ENCODE measurements around the gene C5orf34.
"Not testable (repeated sequence)": the region's sequence is repeated elsewhere in the genome, so short reads cannot be mapped to it uniquely, and the experiment has no call there.

Gene C5orf34, protein sequence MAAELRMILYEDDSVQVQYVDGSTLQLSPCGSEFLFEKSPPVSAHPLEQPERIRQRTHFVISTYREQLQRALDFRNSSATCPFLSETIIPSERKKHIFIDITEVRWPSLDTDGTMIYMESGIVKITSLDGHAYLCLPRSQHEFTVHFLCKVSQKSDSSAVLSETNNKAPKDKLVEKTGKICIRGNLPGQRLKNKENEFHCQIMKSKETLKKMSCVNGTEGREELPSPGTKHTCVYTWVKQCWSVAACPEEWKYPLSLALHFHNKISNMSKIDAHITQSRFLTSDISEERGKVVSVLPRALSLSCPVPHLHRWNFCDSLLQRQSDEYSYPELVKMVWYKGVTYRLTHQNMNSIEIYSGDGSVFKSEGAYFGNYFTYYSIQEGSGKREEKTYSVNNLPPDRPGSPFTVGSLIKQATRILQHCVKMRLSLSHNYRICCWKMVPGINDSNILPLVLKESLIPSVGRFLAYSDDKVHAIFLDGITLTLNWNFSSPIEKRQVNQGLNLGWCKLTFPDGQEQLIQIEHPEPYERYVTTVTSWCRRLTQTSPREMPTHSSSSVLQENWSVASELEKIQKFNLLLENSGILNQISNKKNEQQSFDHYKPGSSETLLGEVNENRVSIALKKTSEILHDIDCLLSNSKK

GRCh38 chr5:43514816-43515677 lies at the start of gene C5orf34:
TSS of gene C5orf34 (minus strand) at chr5:43515148. CDS start at chr5:43509339, 5,809 bp downstream.
- peak; percentile 96 for DNase-seq (ENCODE audit: low spot score)

- no peak for DNase-seq (ENCODE audit: low spot score)
Measured at GRCh38 chr5:43564289-43564850, 49.4 kb upstream of the C5orf34 start.

GRCh38 chr5:43563321-43563720 lies 48.4 kb upstream of the C5orf34 start:
- no peak for DNase-seq (ENCODE audit: low spot score)

GRCh38 chr5:43561356-43561755 lies 46.4 kb upstream of the C5orf34 start:
- no peak for DNase-seq (ENCODE audit: low spot score)

- DNase-seq (ENCODE audit: low spot score), result no peak
Measured at GRCh38 chr5:43560128-43560527, 45.2 kb upstream of the C5orf34 start.

GRCh38 chr5:43556857-43557542 lies 42.1 kb upstream of the C5orf34 start, which contains the start of gene PAIP1:
TSS of gene PAIP1 (minus strand) at chr5:43557077. CDS start at chr5:43556846, 231 bp downstream.
- DNase-seq (ENCODE audit: low spot score), result peak; percentile 90

DNA sequence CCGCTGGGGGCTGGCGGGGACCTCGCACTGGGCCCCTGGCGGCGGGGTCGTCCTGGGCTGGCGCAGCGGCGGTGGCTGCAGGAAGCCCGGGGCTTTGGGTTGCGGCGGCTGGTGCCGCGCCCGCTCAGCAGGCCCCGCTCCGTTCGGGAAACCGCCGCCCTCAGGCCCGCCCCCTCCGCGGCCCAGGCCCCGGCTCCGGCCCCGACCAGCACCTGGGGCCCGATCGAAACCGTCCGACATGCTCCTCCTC lies 41.6 kb upstream of the C5orf34 start:
- DNase-seq (ENCODE audit: low spot score), result not testable (repeated sequence)

DNA sequence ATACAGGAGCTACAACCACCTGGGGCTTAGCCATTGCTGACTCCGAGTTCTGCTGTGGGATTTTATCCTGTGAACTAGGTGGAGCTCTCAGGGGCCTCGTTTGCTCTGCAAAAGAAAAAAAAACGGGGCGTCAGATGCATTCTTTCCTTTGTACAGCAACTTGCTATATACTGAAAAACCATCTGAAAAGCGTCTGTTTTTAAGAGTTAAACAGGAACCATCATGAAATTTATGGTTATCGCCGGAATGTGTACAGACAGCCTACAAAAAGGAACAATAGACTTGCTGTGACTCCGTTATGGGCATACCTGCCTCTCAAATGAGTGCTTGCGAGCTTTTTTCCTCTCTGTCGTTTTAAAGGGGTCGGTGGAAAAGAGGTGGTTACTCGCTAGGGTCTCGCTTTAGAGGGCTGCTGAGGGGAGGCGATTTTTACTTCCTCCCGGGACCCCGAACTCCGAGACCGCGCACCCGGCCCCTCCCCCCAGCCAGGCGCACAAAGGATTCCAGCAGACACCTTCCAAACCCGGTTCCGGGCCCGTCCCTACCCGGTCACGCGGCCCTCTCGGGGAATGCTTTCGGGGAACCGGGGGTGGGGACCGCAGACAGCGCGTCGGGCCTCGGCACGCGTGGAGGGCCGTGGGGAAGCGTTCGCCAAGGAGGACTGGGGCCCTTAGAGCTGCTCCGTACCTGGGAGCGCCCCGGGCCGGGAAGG lies 41.1 kb upstream of the C5orf34 start:
- DNase-seq (ENCODE audit: low spot score), result peak; percentile 47

DNA sequence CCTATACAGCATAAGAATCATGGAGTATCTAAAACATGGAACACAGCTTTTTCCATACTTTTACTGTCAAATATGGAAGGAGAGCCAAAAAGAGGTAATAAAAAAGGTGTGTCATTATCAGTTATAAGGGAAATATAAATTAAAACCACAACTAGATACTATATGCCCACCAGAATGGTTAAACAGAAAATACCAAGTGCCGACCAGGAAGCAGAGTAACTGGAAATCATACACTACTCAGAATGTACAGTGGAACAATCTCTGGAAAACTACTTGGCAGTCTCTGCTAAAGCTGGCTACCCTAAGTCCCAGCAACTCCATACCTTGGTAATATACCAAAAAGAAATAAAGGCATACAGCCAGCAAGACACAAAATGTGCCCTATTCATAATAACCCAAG lies 39.5 kb upstream of the C5orf34 start:
- no peak for DNase-seq (ENCODE audit: low spot score)

GRCh38 chr5:43553381-43553780 lies 38.4 kb upstream of the C5orf34 start:
- no peak for DNase-seq (ENCODE audit: low spot score)

GRCh38 chr5:43551731-43552130 lies 36.8 kb upstream of the C5orf34 start:
- no peak for DNase-seq (ENCODE audit: low spot score)

DNA sequence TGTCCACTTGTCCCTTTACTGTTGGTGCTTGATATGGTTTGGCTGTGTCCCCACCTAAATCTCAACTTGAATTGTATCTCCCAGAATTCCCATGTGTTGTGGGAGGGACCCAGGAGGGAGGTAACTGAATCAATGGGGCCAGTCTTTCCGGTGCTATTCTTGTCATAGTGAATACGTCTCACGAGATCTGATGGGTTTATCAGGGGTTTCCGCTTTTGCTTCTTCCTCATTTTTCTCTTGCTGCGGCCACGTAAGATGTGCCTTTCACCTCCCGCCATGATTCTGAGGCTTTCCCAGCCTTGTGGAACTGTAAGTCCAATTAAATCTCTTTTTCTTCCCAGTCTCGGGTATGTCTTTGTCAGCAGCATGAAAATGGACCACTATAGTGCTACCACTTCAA lies 34.3 kb upstream of the C5orf34 start:
- DNase-seq (ENCODE audit: low spot score), result not testable (repeated sequence)

DNA sequence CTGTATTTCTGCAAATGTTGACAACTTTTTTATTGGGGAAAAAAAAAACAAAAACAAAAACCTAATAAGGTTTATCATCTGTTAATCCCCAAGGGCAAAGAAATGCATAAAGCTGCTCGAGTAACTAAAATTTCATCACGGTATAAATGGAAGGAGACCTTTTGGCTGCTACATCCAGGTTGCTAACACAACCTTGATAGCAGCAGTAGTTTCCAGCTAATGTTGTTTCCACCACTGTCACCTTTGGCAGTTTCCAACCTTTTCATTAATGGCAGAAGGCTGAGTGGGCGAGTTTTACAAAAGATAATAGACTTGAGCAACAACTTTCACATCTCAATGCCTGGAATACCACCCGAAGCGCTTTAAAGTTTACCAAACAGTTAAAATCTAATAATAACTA lies 33.4 kb upstream of the C5orf34 start:
- no peak for DNase-seq (ENCODE audit: low spot score)

DNA sequence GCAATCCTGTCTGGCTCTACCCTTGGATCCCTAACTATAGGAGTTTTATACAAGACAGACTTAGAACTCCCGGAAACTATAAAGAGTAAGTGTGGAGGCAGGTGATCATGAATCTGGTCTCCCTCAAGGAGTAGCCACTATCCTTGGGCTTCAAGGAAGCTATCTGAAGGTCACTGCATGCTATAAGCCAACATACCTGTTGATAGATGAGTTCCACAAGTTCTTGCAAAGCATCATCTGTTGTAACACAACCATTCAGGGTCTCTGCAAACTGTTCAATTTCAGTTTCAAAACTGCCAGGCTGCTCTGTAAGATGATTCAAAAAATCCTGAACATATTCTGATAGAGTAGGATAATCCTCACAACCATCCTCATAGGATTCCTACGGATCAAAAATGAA lies 32.6 kb upstream of the C5orf34 start:
- DNase-seq (ENCODE audit: low spot score), result no peak

DNA sequence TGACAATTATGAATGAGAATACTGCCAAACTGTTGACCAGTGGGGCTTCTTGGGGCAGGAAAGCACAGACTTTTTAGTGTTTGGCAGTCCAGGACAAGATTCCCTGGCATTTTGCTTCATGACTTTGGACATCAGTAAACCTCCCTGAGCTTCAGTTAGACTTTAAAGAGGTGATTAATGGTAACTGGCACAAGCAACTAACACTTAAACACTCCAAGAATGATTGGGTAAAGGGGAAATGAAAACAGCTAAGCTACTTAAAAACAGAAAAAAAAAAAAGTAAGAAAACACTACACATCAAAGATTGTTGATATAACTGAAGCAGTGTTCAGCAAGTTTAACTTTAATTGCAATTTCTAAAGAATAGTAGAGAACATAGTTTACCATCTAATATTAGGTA lies 28.5 kb upstream of the C5orf34 start:
- no peak for DNase-seq (ENCODE audit: low spot score)

DNA sequence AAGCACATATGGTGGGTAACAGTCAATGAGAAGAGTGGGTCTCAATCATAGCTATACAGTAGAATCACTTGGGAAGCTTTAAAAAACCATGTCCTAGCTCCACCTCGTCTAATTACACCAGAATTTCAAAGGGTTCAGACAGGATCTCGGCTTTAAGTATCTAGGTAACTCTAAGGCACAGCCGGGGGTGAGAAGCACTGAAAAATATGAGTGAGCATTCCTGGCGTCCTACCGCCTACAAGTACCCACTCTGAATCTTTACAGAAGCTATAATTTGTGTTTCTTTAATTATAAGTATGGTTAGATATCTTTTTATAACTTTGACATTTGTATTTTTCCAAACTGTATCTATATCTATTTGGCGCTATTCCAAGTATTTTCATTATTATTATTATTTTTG lies 25.8 kb upstream of the C5orf34 start:
- DNase-seq (ENCODE audit: low spot score), result no peak

GRCh38 chr5:43536972-43537371 lies 22.0 kb upstream of the C5orf34 start:
- DNase-seq (ENCODE audit: low spot score), result no peak

DNA sequence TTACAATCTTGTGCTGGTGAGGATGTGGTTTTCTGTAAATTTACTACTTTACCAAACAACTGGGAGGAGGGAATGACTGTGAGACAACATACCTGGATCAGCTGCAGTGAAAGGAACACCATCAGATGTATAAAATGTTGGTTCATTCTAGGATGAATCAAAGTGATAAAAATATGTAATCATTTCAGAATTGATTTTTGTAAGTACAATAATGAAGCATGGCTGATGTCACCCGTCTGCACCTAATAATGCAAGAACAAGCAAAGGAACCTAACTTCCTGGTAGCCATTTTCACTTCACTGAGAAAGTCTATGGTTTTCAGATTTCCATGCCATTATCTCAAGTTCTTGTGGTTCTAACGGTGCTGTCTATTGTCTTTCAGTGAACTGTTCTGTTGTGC lies 18.7 kb upstream of the C5orf34 start:
- no peak for DNase-seq (ENCODE audit: low spot score)

DNA sequence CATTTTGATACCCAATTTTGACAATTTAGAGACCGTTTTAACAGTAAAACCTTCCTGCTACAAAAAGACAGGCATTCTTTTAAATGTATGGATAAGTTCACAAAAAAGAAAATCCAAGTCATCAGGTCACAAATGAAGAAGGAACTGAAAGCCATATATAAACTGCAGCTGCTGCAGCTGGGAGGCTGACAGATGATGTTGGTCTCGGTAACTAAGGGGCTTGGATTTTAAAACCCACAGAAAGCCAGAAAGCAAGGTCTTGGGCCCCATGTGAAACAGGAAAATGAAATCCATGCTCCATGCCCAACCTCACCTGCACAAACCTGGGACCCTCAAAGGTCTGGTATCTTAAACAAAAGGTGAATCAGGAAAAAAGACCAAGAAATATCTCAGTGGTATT lies 15.7 kb upstream of the C5orf34 start:
- no peak for DNase-seq (ENCODE audit: low spot score)

DNA sequence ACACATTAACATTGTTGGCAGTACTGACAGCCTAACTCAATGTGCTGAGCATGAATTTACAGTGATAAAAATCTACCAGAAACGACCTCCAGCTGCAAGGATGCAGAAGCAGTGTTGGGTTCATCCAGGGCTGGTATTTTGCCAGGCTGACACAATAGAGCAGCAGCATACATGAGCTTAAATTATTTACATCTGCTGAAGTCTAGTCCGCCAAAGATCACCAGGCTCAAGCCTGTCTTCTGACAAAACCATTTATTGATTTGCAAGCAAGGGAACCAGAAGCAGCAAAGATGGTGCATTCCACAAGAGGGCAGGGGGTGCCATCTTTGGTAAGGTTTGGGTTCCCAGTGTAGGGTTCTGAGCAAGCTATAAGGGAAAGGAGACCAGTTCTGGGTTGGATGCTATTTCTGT lies 8.7 kb upstream of the C5orf34 start:
- DNase-seq (ENCODE audit: low spot score), result no peak

- DNase-seq (ENCODE audit: low spot score), result no peak
Measured at GRCh38 chr5:43520615-43521014, 5.7 kb upstream of the C5orf34 start.
